ENCODE results near the gene LSR.

GRCh38 chr19:35288906-35289305 is 40.1 kb downstream of the LSR start:
- TF ChIP-seq CTCF (IDR thresholded peaks at IDR 0.05) (no peak), POLR2A (IDR thresholded peaks at IDR 0.05) (no peak)
